ENCODE measurements around the gene RBCK1. TPM values are rescaled to one million over a fixed set of nuclear protein-coding genes. Genes with fewer than 3 reads are reported as not detected.
"Not testable (repeated sequence)": the region's sequence is repeated elsewhere in the genome, so short reads cannot be mapped to it uniquely, and the experiment has no call there.

The RBCK1 gene
- total and polyA plus RNA-seq, 2 donors (not counting 3 experiments of a cell fraction or from before 2014, with no cell fraction given), result 80.4 to 82.7 TPM

DNA sequence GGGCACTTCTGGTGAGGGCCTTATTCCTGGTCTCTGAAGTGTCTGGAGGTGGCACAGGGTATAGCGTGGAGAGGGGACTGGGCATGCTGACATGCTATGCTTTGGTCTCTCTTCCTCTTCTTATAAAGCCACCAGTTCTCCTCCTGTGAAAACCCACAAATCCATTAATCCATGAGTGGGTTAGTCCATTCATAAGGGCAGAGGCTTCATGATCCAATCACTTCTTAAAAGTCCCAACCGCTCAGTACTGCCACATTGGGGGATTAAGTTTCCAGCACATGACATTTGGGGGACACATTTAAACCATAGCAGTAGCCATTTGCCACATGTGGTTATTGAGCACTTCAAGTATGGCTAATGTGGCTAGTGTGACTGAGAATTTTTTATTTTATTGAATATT, 31.3 kb upstream of the RBCK1 start:
- intact Hi-C loops (cut with micrococcal nuclease), result no loop called here
- dilution Hi-C loops (cut with MboI; ENCODE audit: extremely low pct_ligation_motif_present, low sequenced_read_pairs), result no loop called here
- Histone ChIP-seq H3K4me3 (replicated peaks in 1 of 3; ENCODE audit: insufficient read depth in 1 of 3, low read depth in 1 of 3, low read length in 3 of 3) (no peak overlapping the region), H3K4me2 (ENCODE audit: insufficient read depth, low read length) (no peak overlapping the region), H3K27ac (ENCODE audit: insufficient read depth, low read depth, low read length) (no peak overlapping the region), H3K9me3 (replicated peaks; ENCODE audit: control insufficient read depth, insufficient read depth, low read length) (no peaks in the 10 kb centered on the region), H3K4me1 (ENCODE audit: control insufficient read depth, extremely low read depth, insufficient read depth, low read length) (peaks cover 25% of the 10 kb centered on the region), H2AFZ (ENCODE audit: low read depth, low read length) (no peak overlapping the region), H4K20me1 (replicated peaks; ENCODE audit: control insufficient read depth, extremely low read depth, insufficient read depth, low read length) (no peaks in the 10 kb centered on the region), H3K9me1 (replicated peaks; ENCODE audit: control insufficient read depth, extremely low read depth, insufficient read depth, low read length) (no peaks in the 10 kb centered on the region), H3K9ac (replicated peaks; ENCODE audit: extremely low read depth, insufficient read depth, low read length) (no peak overlapping the region), H3K27me3 (ENCODE audit: control insufficient read depth in 2 of 2, insufficient read depth in 2 of 2, low read length in 2 of 2) (no peaks in the 10 kb centered on the region), H3K36me3 (ENCODE audit: control insufficient read depth in 2 of 2, extremely low read depth in 1 of 2, insufficient read depth in 2 of 2, low read length in 2 of 2) (no peaks in the 10 kb centered on the region), H3K79me2 (ENCODE audit: control insufficient read depth, insufficient read depth, low read length) (peaks cover 7% of the 10 kb centered on the region)
- BruUV-seq (replicated peaks), result no TSS peak
- ChIA-PET POLR2A (no interaction called here), CTCF (interaction anchor here (1.1 kb wide), 1 partner anchor 269 kb away, joined by 5 read pairs; no protein-coding TSS in a partner anchor)
- DNase-seq (ENCODE audit: low read depth, low spot score) (no peak), FAIRE-seq (no peak)
- TF ChIP-seq, protein P1, sequence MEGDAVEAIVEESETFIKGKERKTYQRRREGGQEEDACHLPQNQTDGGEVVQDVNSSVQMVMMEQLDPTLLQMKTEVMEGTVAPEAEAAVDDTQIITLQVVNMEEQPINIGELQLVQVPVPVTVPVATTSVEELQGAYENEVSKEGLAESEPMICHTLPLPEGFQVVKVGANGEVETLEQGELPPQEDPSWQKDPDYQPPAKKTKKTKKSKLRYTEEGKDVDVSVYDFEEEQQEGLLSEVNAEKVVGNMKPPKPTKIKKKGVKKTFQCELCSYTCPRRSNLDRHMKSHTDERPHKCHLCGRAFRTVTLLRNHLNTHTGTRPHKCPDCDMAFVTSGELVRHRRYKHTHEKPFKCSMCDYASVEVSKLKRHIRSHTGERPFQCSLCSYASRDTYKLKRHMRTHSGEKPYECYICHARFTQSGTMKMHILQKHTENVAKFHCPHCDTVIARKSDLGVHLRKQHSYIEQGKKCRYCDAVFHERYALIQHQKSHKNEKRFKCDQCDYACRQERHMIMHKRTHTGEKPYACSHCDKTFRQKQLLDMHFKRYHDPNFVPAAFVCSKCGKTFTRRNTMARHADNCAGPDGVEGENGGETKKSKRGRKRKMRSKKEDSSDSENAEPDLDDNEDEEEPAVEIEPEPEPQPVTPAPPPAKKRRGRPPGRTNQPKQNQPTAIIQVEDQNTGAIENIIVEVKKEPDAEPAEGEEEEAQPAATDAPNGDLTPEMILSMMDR (IDR thresholded peaks at IDR 0.05; ENCODE audit: extremely low read depth in 1 of 2, insufficient read depth in 1 of 2, low read depth in 1 of 2, low read length in 2 of 2), result no peak
- TF ChIP-seq EZH2 (IDR thresholded peaks at IDR 0.05; ENCODE audit: borderline replicate concordance, low read depth, low read length, severe bottlenecking), result no peak
- no peak for TF ChIP-seq JUN (IDR thresholded peaks at IDR 0.05; ENCODE audit: borderline replicate concordance, insufficient read depth, insufficient read length, low read depth)

DNA sequence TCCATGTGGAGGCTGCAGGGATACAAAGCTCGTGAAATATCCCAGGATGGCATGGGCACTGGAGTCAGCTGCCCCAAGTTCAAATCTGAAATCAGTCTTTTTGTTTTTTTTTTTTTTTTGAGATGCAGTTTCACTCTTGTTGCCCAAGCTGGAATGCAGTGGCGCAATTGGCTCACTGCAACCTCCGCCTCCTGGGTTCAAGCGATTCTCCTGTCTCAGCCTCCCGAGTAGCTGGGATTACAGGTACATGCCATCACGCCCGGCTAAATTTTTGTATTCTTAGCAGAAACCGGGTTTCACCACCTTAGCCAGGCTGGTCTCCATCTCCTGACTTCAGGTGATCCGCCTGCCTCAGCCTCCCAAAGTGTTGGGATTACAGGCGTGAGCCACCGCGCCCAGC, 30.5 kb upstream of the RBCK1 start:
- H3K4me3 ChIP-seq (replicated peaks in 1 of 3; ENCODE audit: insufficient read depth in 1 of 3, low read depth in 1 of 3, low read length in 3 of 3); H3K9ac ChIP-seq (replicated peaks; ENCODE audit: extremely low read depth, insufficient read depth, low read length); H3K9me3 ChIP-seq (replicated peaks; ENCODE audit: control insufficient read depth, insufficient read depth, low read length); H2AFZ ChIP-seq (ENCODE audit: low read depth, low read length); dilution Hi-C loops (cut with MboI; ENCODE audit: extremely low pct_ligation_motif_present, low sequenced_read_pairs); DNase-seq (ENCODE audit: low read depth, low spot score); H3K4me2 ChIP-seq (ENCODE audit: insufficient read depth, low read length); BruUV-seq (replicated peaks); FAIRE-seq; H3K36me3 ChIP-seq (ENCODE audit: control insufficient read depth in 2 of 2, extremely low read depth in 1 of 2, insufficient read depth in 2 of 2, low read length in 2 of 2); H3K27me3 ChIP-seq (ENCODE audit: control insufficient read depth in 2 of 2, insufficient read depth in 2 of 2, low read length in 2 of 2); intact Hi-C loops (cut with micrococcal nuclease); H4K20me1 ChIP-seq (replicated peaks; ENCODE audit: control insufficient read depth, extremely low read depth, insufficient read depth, low read length); POLR2A ChIA-PET; H3K27ac ChIP-seq (ENCODE audit: insufficient read depth, low read depth, low read length); H3K9me1 ChIP-seq (replicated peaks; ENCODE audit: control insufficient read depth, extremely low read depth, insufficient read depth, low read length): not testable (repeated sequence)
- peaks cover 13% of the 10 kb centered on the region for H3K79me2 ChIP-seq (ENCODE audit: control insufficient read depth, insufficient read depth, low read length)
- peaks cover 23% of the 10 kb centered on the region for H3K4me1 ChIP-seq (ENCODE audit: control insufficient read depth, extremely low read depth, insufficient read depth, low read length)
- CTCF ChIA-PET, result interaction anchor here (1.1 to 1.4 kb wide), 3 partner anchors 12 to 268 kb away, joined by 3 to 6 read pairs (median 5); no protein-coding TSS in a partner anchor

All from endothelial cell of umbilical vein (primary cell).